MCF 10A (cell line): ENCODE measurements around the gene OBP2A. TPM values are rescaled to one million over a fixed set of nuclear protein-coding genes. Genes with fewer than 3 reads are reported as not detected.

ENCODE experiments used
- BruUV-seq: library from RNA; stranded (reverse); fragments of 400-500 nt; replicated peaks from 2 replicates; lab custom pipeline; 2021; lab: Mats Ljungman, UMichigan
- CTCF ChIA-PET: fragments of 300-600 bp; sonication (Branson Sonifier 250); formaldehyde crosslinking; extraction: SDS; loops from one replicate; lab custom pipeline; 2021; ENCODE audit warnings: antibody characterized with exemption, inconsistent platforms; lab: Yijun Ruan, JAX
- POLR2A ChIA-PET: fragments of 300-600, 350-650 bp; sonication (Branson Sonifier 250); formaldehyde crosslinking; extraction: SDS; loops from one replicate; lab custom pipeline; 2020; ENCODE audit warnings: antibody characterized with exemption, inconsistent platforms; lab: Yijun Ruan, JAX
- DNase-seq: peaks from one replicate; pipeline ENCODE4 v3.0.0-alpha.2; 2018; ENCODE audit not compliant: unreplicated experiment
- H3K27ac Mint-ChIP-seq: one replicate; pipeline ENCODE4 v1.8.0; 2022; ENCODE audit warnings: mild to moderate bottlenecking, low read depth, mixed read lengths; ENCODE audit not compliant: unreplicated experiment
- H3K27me3 Mint-ChIP-seq: one replicate; pipeline ENCODE4 v1.8.0; 2022; ENCODE audit warnings: mixed read lengths; ENCODE audit not compliant: insufficient read depth, unreplicated experiment
- H3K36me3 Mint-ChIP-seq: one replicate; pipeline ENCODE4 v1.8.0; 2022; ENCODE audit warnings: mild to moderate bottlenecking, moderate library complexity, mixed read lengths; ENCODE audit not compliant: insufficient read depth, unreplicated experiment
- H3K4me1 Mint-ChIP-seq: one replicate; pipeline ENCODE4 v1.8.0; 2022; ENCODE audit warnings: mixed read lengths; ENCODE audit not compliant: insufficient read depth, unreplicated experiment
- H3K4me3 Mint-ChIP-seq: one replicate; pipeline ENCODE4 v1.8.0; 2022; ENCODE audit warnings: mild to moderate bottlenecking, moderate library complexity, mixed read lengths; ENCODE audit not compliant: unreplicated experiment
- H3K9me3 Mint-ChIP-seq: one replicate; pipeline ENCODE4 v1.8.0; 2022; ENCODE audit warnings: mixed read lengths; ENCODE audit not compliant: unreplicated experiment
- intact Hi-C: fragments of 100-400 bp; cut with micrococcal nuclease; formaldehyde crosslinking; loops from 2 replicates; pipeline ENCODE4 v1.14.1; 2022
- total RNA-seq: library from RNA; stranded (reverse); gene quantifications from 2 replicates; pipeline ENCODE4 v1.2.3, GENCODE V29; 2022
- TF ChIP-seq, protein P1 (sequence below): fragments of 200-600 bp; IDR thresholded peaks from one replicate; pipeline ENCODE4 v1.8.0; 2022; ENCODE audit warnings: antibody characterized with exemption, mild to moderate bottlenecking; ENCODE audit not compliant: unreplicated experiment

Gene OBP2A
- total RNA-seq, 1 experiment from 2014 or later = not detected

DNA sequence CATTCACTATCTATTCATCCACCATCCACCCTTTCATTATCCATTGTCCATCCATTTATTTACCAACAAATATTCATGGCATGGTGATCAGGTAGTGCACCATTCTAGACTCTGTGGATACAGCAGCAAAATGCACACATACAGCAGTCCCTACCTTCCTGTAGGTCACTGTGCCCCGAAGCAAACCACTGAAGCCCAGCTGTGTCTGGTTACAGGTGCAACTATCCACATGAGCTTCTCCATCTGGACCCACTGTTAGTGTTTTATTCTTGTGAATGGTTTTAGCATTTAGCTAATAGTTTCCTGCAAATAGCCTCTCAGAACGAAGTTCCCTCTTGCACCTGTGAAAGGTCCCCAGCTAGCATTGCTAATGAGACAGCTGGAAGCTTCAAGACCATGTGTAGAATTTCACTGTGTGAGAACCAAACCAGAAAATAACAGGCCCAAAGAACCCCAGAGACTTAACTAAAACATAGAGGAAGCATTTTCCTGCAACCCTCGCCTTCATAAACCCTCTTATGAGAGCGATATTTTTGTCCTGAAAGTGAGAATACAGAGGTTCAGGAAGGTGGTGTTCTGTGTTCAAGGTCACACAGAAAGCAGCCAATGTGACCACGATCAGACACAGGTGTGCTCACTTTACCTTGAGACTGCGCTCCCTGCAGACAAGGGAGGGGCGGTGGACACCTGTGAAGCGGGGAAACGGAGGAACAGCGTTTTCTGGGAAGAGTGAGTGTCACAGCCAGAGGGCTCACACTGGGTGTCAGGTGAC is 34.1 kb downstream of the OBP2A start:
- Mint-ChIP-seq H3K36me3 (no peaks in the 10 kb centered on the region), H3K9me3 (no peaks in the 10 kb centered on the region), H3K27me3 (no peaks in the 10 kb centered on the region), H3K27ac (no peak overlapping the region), H3K4me1 (no peaks in the 10 kb centered on the region), H3K4me3 (no peak overlapping the region)
- intact Hi-C loops = no loop called here
- POLR2A ChIA-PET = interaction anchor here (0.6 kb wide), 1 partner anchor 862 kb away, joined by 3 read pairs; no protein-coding TSS in a partner anchor
- BruUV-seq = no TSS peak
- CTCF ChIA-PET = interaction anchor here (1.5 kb wide), 1 partner anchor 9 kb away, joined by 3 read pairs; no protein-coding TSS in a partner anchor
- TF ChIP-seq, protein P1, sequence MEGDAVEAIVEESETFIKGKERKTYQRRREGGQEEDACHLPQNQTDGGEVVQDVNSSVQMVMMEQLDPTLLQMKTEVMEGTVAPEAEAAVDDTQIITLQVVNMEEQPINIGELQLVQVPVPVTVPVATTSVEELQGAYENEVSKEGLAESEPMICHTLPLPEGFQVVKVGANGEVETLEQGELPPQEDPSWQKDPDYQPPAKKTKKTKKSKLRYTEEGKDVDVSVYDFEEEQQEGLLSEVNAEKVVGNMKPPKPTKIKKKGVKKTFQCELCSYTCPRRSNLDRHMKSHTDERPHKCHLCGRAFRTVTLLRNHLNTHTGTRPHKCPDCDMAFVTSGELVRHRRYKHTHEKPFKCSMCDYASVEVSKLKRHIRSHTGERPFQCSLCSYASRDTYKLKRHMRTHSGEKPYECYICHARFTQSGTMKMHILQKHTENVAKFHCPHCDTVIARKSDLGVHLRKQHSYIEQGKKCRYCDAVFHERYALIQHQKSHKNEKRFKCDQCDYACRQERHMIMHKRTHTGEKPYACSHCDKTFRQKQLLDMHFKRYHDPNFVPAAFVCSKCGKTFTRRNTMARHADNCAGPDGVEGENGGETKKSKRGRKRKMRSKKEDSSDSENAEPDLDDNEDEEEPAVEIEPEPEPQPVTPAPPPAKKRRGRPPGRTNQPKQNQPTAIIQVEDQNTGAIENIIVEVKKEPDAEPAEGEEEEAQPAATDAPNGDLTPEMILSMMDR = no peak
- DNase-seq = no peak

GRCh38 chr9:135580664-135581380 is 34.9 kb downstream of the OBP2A start:
- ChIA-PET POLR2A (no interaction called here), CTCF (interaction anchor here (1.5 kb wide), 1 partner anchor 10 kb away, joined by 3 read pairs; no protein-coding TSS in a partner anchor)
- no peak for DNase-seq
- no peaks in the 10 kb centered on the region for H3K4me1 Mint-ChIP-seq
- H3K9me3 Mint-ChIP-seq = no peaks in the 10 kb centered on the region
- intact Hi-C loops = no loop called here
- no peaks in the 10 kb centered on the region for H3K27me3 Mint-ChIP-seq
- no peak overlapping the region for H3K27ac Mint-ChIP-seq
- no TSS peak for BruUV-seq
- H3K4me3 Mint-ChIP-seq = no peak overlapping the region
- TF ChIP-seq, protein P1 = no peak
- H3K36me3 Mint-ChIP-seq = no peaks in the 10 kb centered on the region

DNA sequence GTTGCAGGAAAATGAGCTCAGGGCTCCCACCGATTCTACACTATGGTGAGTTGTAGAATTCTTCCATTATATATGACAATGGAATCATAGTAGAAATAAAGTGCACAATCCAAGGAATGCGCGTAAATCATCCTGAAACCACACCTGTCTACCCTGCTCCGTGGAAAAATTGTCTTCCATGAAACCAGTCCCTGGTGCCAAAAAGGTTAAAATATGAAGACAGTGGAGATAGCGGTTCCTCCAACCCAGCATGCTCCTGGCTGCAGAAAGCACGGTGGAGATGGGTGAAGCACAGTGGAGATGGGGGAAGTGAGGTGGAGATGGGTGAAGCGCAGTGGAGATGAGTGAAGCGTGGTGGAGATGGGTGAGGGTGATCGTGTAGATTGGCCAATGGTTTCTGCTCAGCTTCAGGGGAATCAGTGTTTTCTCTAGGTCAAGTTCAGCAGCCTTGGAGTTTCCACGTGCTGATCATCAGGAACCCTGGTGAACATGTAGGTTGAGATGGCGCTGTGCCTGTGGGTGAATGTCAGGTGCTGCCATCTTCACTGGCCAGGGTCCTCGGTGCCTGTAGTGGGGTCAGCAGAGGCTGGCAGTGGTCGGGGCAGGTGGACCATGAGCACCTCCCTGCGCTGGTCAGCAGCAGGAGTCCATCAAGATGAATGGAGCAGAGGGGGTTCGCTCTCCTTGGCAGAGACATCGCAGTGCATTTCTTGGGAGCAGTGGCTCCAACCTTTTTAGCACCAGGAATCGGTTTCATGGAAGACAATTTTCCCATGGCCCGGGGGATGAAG is 35.9 kb downstream of the OBP2A start:
- ChIA-PET POLR2A (no interaction called here), CTCF (no interaction called here)
- H3K4me3 Mint-ChIP-seq = no peak overlapping the region
- no peaks in the 10 kb centered on the region for H3K4me1 Mint-ChIP-seq
- no peaks in the 10 kb centered on the region for H3K27me3 Mint-ChIP-seq
- H3K9me3 Mint-ChIP-seq = no peaks in the 10 kb centered on the region
- no peaks in the 10 kb centered on the region for H3K36me3 Mint-ChIP-seq
- H3K27ac Mint-ChIP-seq = no peak overlapping the region
- intact Hi-C loops = no loop called here
- TF ChIP-seq, protein P1 = no peak
- no TSS peak for BruUV-seq
- DNase-seq = no peak
